Trophoblast cell (in vitro differentiated cells and primary cell): ENCODE results near the gene EEFSEC.

ENCODE experiments used
- DNase-seq, 2 donors: peaks; one replicate each; pipeline ENCODE4 v3.0.0-alpha.2; 2016
- H2AFZ ChIP-seq: 2 replicates; pipeline ENCODE4 v1.6.1; 2013; ENCODE audit warnings: low read length, moderate library complexity, mild to moderate bottlenecking; ENCODE audit not compliant: insufficient read depth, poor library complexity
- H2AK5ac ChIP-seq: 2 replicates; pipeline ENCODE4 v1.6.1; 2013; ENCODE audit warnings: mild to moderate bottlenecking, low read length
- H2BK120ac ChIP-seq: 2 replicates; pipeline ENCODE4 v1.6.1; 2013; ENCODE audit warnings: low read length, mild to moderate bottlenecking, moderate library complexity; ENCODE audit not compliant: insufficient read depth, poor library complexity
- H2BK12ac ChIP-seq: 2 replicates; pipeline ENCODE4 v1.6.1; 2013; ENCODE audit warnings: mild to moderate bottlenecking, low read length, moderate library complexity
- H2BK5ac ChIP-seq: 2 replicates; pipeline ENCODE4 v1.6.1; 2013; ENCODE audit warnings: low read length, low read depth, moderate library complexity, mild to moderate bottlenecking; ENCODE audit not compliant: poor library complexity
- H3K14ac ChIP-seq: 2 replicates; pipeline ENCODE4 v1.6.1; 2013; ENCODE audit warnings: mild to moderate bottlenecking, low read length
- H3K18ac ChIP-seq: 2 replicates; pipeline ENCODE4 v1.6.1; 2013; ENCODE audit warnings: mild to moderate bottlenecking, low read length
- H3K23ac ChIP-seq: 2 replicates; pipeline ENCODE4 v1.6.1; 2013; ENCODE audit warnings: low read length
- H3K27ac ChIP-seq: 2 replicates; pipeline ENCODE4 v1.5.1; 2013; ENCODE audit warnings: low read depth, mild to moderate bottlenecking, inconsistent platforms, low read length, moderate library complexity
- H3K27me3 ChIP-seq: 2 replicates; pipeline ENCODE4 v1.6.1; 2013; ENCODE audit warnings: inconsistent platforms, mild to moderate bottlenecking, low read length, moderate library complexity; ENCODE audit not compliant: insufficient read depth
- H3K36me3 ChIP-seq, 2 experiments: 1 replicate in 1 of 2; 2 replicates in 1 of 2; pipeline ENCODE4 v1.6.1; 2013; ENCODE audit warnings: low read length in 2 of 2, mild to moderate bottlenecking in 2 of 2, moderate library complexity in 1 of 2; ENCODE audit not compliant: insufficient read depth in 2 of 2, control insufficient read depth in 1 of 2
- H3K4ac ChIP-seq: 2 replicates; pipeline ENCODE4 v1.6.1; 2013; ENCODE audit warnings: low read depth, mild to moderate bottlenecking, low read length, moderate library complexity
- H3K4me1 ChIP-seq, 2 experiments: 1 replicate in 1 of 2; 2 replicates in 1 of 2; pipeline ENCODE4 v1.6.1; 2013; ENCODE audit warnings: low read length in 2 of 2, mild to moderate bottlenecking in 2 of 2, moderate library complexity in 1 of 2; ENCODE audit not compliant: insufficient read depth in 2 of 2, control insufficient read depth in 1 of 2
- H3K4me2 ChIP-seq: 2 replicates; pipeline ENCODE4 v1.6.1; 2013; ENCODE audit warnings: inconsistent platforms, mild to moderate bottlenecking, low read length, moderate library complexity
- H3K4me3 ChIP-seq: 2 replicates; pipeline ENCODE4 v1.5.1; 2013; ENCODE audit warnings: mild to moderate bottlenecking, low read depth, low read length, inconsistent platforms
- H3K79me1 ChIP-seq: one replicate; pipeline ENCODE4 v1.6.1; 2013; ENCODE audit warnings: low read length
- H3K79me2 ChIP-seq: 2 replicates; pipeline ENCODE4 v1.6.1; 2013; ENCODE audit warnings: low read length, mild to moderate bottlenecking; ENCODE audit not compliant: control insufficient read depth, insufficient read depth, poor library complexity
- H3K9ac ChIP-seq: 2 replicates; pipeline ENCODE4 v1.6.1; 2013; ENCODE audit warnings: mild to moderate bottlenecking, low read length
- H3K9me3 ChIP-seq: 2 replicates; pipeline ENCODE4 v1.6.1; 2013; ENCODE audit warnings: low read depth, mild to moderate bottlenecking, control low read depth, inconsistent platforms, low read length; ENCODE audit not compliant: insufficient read depth
- H4K12ac ChIP-seq: 2 replicates; pipeline ENCODE4 v1.6.1; 2013; ENCODE audit warnings: low read depth, mild to moderate bottlenecking, low read length, moderate library complexity
- H4K8ac ChIP-seq: 2 replicates; pipeline ENCODE4 v1.6.1; 2013; ENCODE audit warnings: low read depth, mild to moderate bottlenecking, low read length, moderate library complexity
- H4K91ac ChIP-seq: one replicate; pipeline ENCODE4 v1.6.1; 2013; ENCODE audit warnings: low read depth, mild to moderate bottlenecking, low read length, moderate library complexity
- WGBS: extraction: QIAGEN DNeasy Blood & Tissue Kit; methylation state at CpG from one replicate; pipeline ENCODE4 v1.1.7; 2013; ENCODE audit warnings: missing lambda C conversion rate; ENCODE audit not compliant: insufficient read length, insufficient coverage; ENCODE audit errors: extremely low coverage; 5-methylcytosine and 5-hydroxymethylcytosine counted together

EEFSEC gene

DNA sequence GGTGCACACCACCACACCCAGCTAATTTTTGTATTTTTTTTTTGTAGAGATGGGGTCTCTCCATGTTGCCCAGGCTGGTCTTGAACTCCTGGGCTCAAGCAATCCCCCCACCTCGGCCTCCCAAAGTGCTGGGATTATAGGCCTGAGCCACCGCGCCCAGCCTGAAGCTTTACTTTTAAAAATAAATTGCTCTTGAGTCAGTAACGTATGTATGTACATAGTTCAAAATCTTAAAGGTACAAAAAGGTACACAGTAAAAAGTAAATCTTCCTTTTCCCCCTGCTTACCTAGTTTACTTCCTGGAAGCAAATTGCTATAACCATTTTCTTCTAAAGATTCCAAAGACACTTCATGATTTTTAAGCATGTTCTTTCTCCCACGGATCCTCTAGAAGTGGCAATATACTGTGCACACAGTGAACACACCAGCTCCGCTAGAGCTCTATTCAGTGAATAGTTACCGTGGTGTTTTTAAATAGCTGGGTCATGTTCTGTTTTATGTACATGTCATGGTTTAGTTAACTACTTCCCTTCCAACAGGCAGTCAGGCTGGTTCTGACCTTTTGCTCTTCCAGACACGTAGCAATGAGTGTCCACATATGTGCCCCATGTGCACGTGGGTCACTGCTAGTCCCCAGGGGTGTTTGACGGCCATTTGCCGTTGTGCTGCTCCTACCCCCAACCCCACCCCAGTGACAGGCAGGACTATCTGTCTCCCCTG, 82.1 kb downstream of the EEFSEC start:
- Histone ChIP-seq H3K9me3 (no peaks in the 10 kb centered on the region), H3K14ac (peak overlapping the region; percentile 49), H3K79me2 (peaks cover 10% of the 10 kb centered on the region), H3K79me1 (peaks cover 41% of the 10 kb centered on the region), H3K9ac (no peak overlapping the region), H3K4me3 (no peak overlapping the region), H3K4ac (no peak overlapping the region), H3K23ac (no peak overlapping the region), H3K27ac (peak overlapping the region; percentile 18), H2BK12ac (peak overlapping the region; percentile 83), H3K4me2 (no peak overlapping the region), H2AK5ac (peak overlapping the region; percentile 84), H4K8ac (peak overlapping the region; percentile 51), H3K4me1 (peaks cover 44 to 47% of the 10 kb centered on the region in 2 experiments), H2BK5ac (peak overlapping the region; percentile 82), H4K91ac (peak overlapping the region; percentile 86), H3K27me3 (no peaks in the 10 kb centered on the region), H2AFZ (no peak overlapping the region), H2BK120ac (peak overlapping the region; percentile 76), H3K18ac (peak overlapping the region; percentile 48), H4K12ac (no peak overlapping the region), H3K36me3 (no peaks in the 10 kb centered on the region)
- no CpG with 5 or more reads among the region's 11 CpGs for WGBS
- DNase-seq: peak in 1 of 2 donors; percentile 22

DNA sequence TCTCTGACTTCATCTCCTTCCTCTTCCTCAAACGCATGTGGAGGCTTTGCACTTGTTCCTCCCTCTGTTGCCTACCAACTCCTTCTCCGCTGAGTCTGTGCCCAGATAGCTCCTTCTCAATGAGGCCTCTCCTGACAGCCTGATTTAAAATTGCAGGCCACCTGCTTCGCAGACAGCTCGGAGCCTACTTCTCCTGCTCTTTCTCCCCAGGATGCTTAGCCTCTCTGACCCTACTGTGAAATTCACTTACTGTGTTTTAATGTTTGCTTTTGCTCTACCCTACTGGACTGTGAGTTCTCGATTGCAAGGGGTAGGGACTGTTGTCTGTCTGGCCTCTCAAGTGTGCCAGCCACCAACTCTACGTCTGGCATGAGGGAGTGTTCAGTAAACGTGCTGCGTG, 83.4 kb downstream of the EEFSEC start:
- H2BK120ac ChIP-seq: peak overlapping the region; percentile 67
- H2BK5ac ChIP-seq: peak overlapping the region; percentile 78
- H3K79me1 ChIP-seq: peaks cover 36% of the 10 kb centered on the region
- H3K4me3 ChIP-seq: no peak overlapping the region
- H3K4ac ChIP-seq: peak overlapping the region; percentile 49
- H3K36me3 ChIP-seq: no peaks in the 10 kb centered on the region
- no peak overlapping the region for H3K23ac ChIP-seq
- peak overlapping the region; percentile 7 for H2AK5ac ChIP-seq
- no peak overlapping the region for H3K9ac ChIP-seq
- H3K4me1 ChIP-seq: peaks cover 44% of the 10 kb centered on the region in 2 experiments
- no peak overlapping the region for H3K18ac ChIP-seq
- H3K4me2 ChIP-seq: no peak overlapping the region
- peak overlapping the region; percentile 49 for H4K91ac ChIP-seq
- no peaks in the 10 kb centered on the region for H3K27me3 ChIP-seq
- no peaks in the 10 kb centered on the region for H3K9me3 ChIP-seq
- H2AFZ ChIP-seq: no peak overlapping the region
- H3K27ac ChIP-seq: peak overlapping the region; percentile 57
- no peak for DNase-seq
- H3K79me2 ChIP-seq: peaks cover 10% of the 10 kb centered on the region
- H2BK12ac ChIP-seq: peak overlapping the region; percentile 24
- WGBS: no CpG with 5 or more reads among the region's 8 CpGs
- H3K14ac ChIP-seq: peak overlapping the region; percentile 35
- no peak overlapping the region for H4K12ac ChIP-seq
- H4K8ac ChIP-seq: peak overlapping the region; percentile 36

DNA sequence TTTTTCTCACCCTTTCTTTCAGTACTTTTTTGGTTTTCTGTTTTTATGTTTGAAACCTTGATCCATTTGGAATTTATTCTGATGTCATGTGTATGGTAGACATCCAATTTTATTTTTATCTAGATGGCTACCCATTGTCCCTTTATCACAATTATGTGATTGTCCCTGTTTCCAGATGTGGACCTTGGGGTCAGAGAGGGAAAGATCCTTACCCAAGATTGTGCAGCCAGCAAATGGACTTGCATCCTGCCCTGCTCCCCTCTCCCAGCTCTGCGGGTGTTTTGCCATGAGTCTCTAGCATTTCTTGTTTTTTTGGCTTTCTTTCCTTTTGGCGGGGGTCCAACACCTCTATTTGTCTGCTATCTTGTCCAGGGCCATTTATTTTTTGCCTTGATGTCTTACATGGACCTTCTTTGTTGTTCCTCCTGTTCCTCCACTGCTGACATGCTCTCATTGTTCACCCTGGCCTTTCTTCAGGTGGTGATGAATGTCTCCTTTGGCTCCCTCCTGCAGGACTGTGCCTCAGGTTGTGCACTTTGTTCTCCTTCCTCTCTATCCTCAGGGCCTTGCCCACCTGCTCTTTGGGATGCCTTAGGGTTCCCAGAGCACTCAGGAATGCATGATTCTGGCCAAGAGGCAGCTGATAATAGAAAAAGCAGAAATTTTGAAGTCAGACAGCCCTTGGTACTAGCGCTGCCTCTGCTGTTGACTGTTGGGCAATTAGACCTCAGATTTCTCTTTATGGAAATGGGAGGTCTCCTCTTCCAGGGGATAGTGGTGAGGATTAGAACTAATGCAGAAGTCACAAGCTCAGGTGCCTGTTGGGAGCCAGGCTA, 84.3 kb downstream of the EEFSEC start:
- H2BK120ac ChIP-seq: peak overlapping the region; percentile 54
- H3K27ac ChIP-seq: peak overlapping the region; percentile 68
- H3K4ac ChIP-seq: no peak overlapping the region
- no peak overlapping the region for H3K4me3 ChIP-seq
- DNase-seq: peak; percentile 69 to 80
- no peaks in the 10 kb centered on the region for H3K9me3 ChIP-seq
- H3K27me3 ChIP-seq: no peaks in the 10 kb centered on the region
- no peak overlapping the region for H3K18ac ChIP-seq
- no peak overlapping the region for H4K8ac ChIP-seq
- H3K14ac ChIP-seq: no peak overlapping the region
- no peak overlapping the region for H2AFZ ChIP-seq
- H3K79me1 ChIP-seq: peaks cover 35% of the 10 kb centered on the region
- peaks cover 42 to 43% of the 10 kb centered on the region in 2 experiments for H3K4me1 ChIP-seq
- no peak overlapping the region for H3K23ac ChIP-seq
- H3K79me2 ChIP-seq: peaks cover 10% of the 10 kb centered on the region
- no peak overlapping the region for H3K9ac ChIP-seq
- H2BK5ac ChIP-seq: peak overlapping the region; percentile 71
- no peak overlapping the region for H4K12ac ChIP-seq
- no peak overlapping the region for H3K4me2 ChIP-seq
- no peaks in the 10 kb centered on the region for H3K36me3 ChIP-seq
- no CpG with 5 or more reads among the region's 3 CpGs for WGBS
- peak overlapping the region; percentile 33 for H2BK12ac ChIP-seq
- H2AK5ac ChIP-seq: no peak overlapping the region
- peak overlapping the region; percentile 72 for H4K91ac ChIP-seq

DNA sequence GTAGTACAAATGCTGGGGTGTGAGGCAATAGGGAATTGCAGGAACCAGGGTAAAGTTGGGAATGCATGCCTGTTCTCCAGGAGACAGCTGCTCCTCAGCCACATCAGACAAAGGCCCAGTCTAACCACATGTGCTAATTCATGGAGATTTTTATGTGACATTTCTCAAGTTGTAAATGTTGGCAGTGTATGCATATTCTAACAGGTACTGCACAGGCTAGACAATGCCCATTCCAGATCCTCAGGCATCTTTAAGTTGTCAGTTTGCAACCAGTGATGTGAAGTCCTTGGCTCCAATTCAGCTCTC, 84.9 kb downstream of the EEFSEC start:
- Histone ChIP-seq H3K18ac (peak overlapping the region; percentile 9), H4K8ac (peak overlapping the region; percentile 58), H3K9me3 (no peaks in the 10 kb centered on the region), H3K23ac (no peak overlapping the region), H2AFZ (no peak overlapping the region), H3K4ac (no peak overlapping the region), H2BK5ac (peak overlapping the region; percentile 71), H3K14ac (peak overlapping the region; percentile 65), H3K79me2 (peaks cover 7% of the 10 kb centered on the region), H3K27ac (peak overlapping the region; percentile 46), H3K27me3 (no peaks in the 10 kb centered on the region), H3K36me3 (no peaks in the 10 kb centered on the region), H2BK12ac (peak overlapping the region; percentile 7), H3K79me1 (peaks cover 31% of the 10 kb centered on the region), H2AK5ac (peak overlapping the region; percentile 77), H2BK120ac (peak overlapping the region; percentile 67), H4K91ac (peak overlapping the region; percentile 72), H3K9ac (no peak overlapping the region), H3K4me2 (no peak overlapping the region), H3K4me1 (peaks cover 38 to 41% of the 10 kb centered on the region in 2 experiments), H3K4me3 (no peak overlapping the region), H4K12ac (no peak overlapping the region)
- peak in 1 of 2 donors; percentile 70 for DNase-seq
